ENCODE data around the gene UNC50.
"Not testable (repeated sequence)": the region's sequence is repeated elsewhere in the genome, so short reads cannot be mapped to it uniquely, and the experiment has no call there.

The UNC50 gene

GRCh38 chr2:98615481-98615880, 7.1 kb downstream of the UNC50 start:
- no peak for DNase-seq

- DNase-seq = no peak
These were observed 8.8 kb downstream of the UNC50 start for GRCh38 chr2:98617149-98617548.

GRCh38 chr2:98623657-98624056, 15.3 kb downstream of the UNC50 start:
- no peak for DNase-seq

- DNase-seq = no peak
These were observed 24.0 kb downstream of the UNC50 start for GRCh38 chr2:98632351-98632750.

- no peak for DNase-seq
These were observed 26.2 kb downstream of the UNC50 start for GRCh38 chr2:98634406-98635092.

GRCh38 chr2:98637401-98638147, 29.2 kb downstream of the UNC50 start:
- no peak for DNase-seq

- no peak for DNase-seq
These were observed 35.2 kb downstream of the UNC50 start for GRCh38 chr2:98643496-98644100.

- no peak for DNase-seq
These were observed 39.2 kb downstream of the UNC50 start for GRCh38 chr2:98647636-98648035.

GRCh38 chr2:98648451-98648850, 40.1 kb downstream of the UNC50 start:
- no peak for DNase-seq

- DNase-seq = peak; percentile 73
These were observed 41.0 kb downstream of the UNC50 start for GRCh38 chr2:98649135-98649991.

GRCh38 chr2:98649992-98650375, 41.6 kb downstream of the UNC50 start:
- DNase-seq = no peak

GRCh38 chr2:98650998-98651397, 42.6 kb downstream of the UNC50 start:
- no peak for DNase-seq

- DNase-seq = no peak
These were observed 46.5 kb downstream of the UNC50 start for GRCh38 chr2:98654699-98655495.

- DNase-seq = no peak
These were observed 48.4 kb downstream of the UNC50 start for GRCh38 chr2:98656800-98657199.

GRCh38 chr2:98658816-98659490, 50.6 kb downstream of the UNC50 start:
- DNase-seq = no peak

- not testable (repeated sequence) for DNase-seq
These were observed 51.1 kb downstream of the UNC50 start for GRCh38 chr2:98659491-98659840.

- no peak for DNase-seq
These were observed 55.2 kb downstream of the UNC50 start for GRCh38 chr2:98663511-98664090.

- no peak for DNase-seq
These were observed 55.9 kb downstream of the UNC50 start for GRCh38 chr2:98664323-98664722.

GRCh38 chr2:98665677-98666076, 57.3 kb downstream of the UNC50 start:
- no peak for DNase-seq
